Measurements from ENCODE around the gene C1orf232.

DNA sequence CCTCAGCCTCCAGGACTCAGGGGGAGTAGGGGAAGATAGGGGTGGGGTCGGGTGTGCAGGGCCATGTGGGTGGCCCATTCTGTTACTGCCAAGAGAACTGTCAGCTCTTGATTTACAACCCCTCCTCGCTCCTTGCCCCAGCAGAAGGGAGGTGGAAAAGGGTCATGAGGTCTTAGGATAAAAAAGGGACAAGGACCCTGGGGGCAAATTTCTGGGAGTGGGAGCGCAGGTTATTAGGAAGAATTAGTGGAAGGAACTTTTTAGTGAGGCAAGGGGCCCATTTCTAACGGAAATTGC is 9.1 kb downstream of the C1orf232 start:
- TF ChIP-seq, protein P1, sequence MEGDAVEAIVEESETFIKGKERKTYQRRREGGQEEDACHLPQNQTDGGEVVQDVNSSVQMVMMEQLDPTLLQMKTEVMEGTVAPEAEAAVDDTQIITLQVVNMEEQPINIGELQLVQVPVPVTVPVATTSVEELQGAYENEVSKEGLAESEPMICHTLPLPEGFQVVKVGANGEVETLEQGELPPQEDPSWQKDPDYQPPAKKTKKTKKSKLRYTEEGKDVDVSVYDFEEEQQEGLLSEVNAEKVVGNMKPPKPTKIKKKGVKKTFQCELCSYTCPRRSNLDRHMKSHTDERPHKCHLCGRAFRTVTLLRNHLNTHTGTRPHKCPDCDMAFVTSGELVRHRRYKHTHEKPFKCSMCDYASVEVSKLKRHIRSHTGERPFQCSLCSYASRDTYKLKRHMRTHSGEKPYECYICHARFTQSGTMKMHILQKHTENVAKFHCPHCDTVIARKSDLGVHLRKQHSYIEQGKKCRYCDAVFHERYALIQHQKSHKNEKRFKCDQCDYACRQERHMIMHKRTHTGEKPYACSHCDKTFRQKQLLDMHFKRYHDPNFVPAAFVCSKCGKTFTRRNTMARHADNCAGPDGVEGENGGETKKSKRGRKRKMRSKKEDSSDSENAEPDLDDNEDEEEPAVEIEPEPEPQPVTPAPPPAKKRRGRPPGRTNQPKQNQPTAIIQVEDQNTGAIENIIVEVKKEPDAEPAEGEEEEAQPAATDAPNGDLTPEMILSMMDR (IDR thresholded peaks at IDR 0.05; ENCODE audit: extremely low read depth in 1 of 2, insufficient read depth in 1 of 2, low read depth in 1 of 2, low read length in 2 of 2) = no peak
- no peak for TF ChIP-seq EZH2 (IDR thresholded peaks at IDR 0.05; ENCODE audit: borderline replicate concordance, low read depth, low read length, severe bottlenecking)
- TF ChIP-seq MYC (IDR thresholded peaks at IDR 0.05; ENCODE audit: low read depth, low read length) = no peak
- TF ChIP-seq POLR2A (IDR thresholded peaks at IDR 0.05; ENCODE audit: low read depth, low read length) = no peak
